ENCODE measurements around the gene AATK. TPM values are rescaled to one million over a fixed set of nuclear protein-coding genes. Genes with fewer than 3 reads are reported as not detected.

Gene AATK
- total and polyA plus RNA-seq, 2 experiments from 2014 or later = 0.25 to 1.6 TPM

DNA sequence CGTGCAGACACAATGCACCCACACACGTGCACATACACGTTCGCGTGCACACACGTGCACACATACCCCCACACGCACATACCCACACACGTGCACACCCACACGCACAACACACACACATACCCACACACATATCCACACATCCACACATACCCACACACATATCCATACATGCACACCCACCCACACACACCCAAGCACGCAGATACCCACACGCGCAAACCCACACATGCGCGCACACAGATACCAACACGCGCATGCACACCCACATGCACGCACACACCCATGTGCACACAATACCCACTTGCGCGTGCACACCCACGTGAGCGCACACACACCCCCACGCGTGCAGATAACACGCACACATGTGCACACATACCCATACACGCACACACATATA lies 27.5 kb downstream of the AATK start:
- Histone ChIP-seq H3F3A (ENCODE audit: insufficient read depth) (no peaks in the 10 kb centered on the region), H3K27me3 (replicated peaks; ENCODE audit: insufficient read depth) (no peaks in the 10 kb centered on the region), H3K79me2 (ENCODE audit: insufficient read depth) (no peaks in the 10 kb centered on the region), H3K27ac (no peak overlapping the region), H2AFZ (no peak overlapping the region), H3K4me3 (no peak overlapping the region), H3K9me3 (ENCODE audit: low read depth) (no peaks in the 10 kb centered on the region), H4K20me1 (ENCODE audit: insufficient read depth) (no peaks in the 10 kb centered on the region), H3K4me2 (ENCODE audit: unreplicated experiment) (no peak overlapping the region), H3K36me3 (ENCODE audit: low read depth) (no peaks in the 10 kb centered on the region), H3K9me2 (ENCODE audit: insufficient read depth) (no peaks in the 10 kb centered on the region), H3K4me1 (ENCODE audit: insufficient read depth) (no peaks in the 10 kb centered on the region), H3K9ac (no peak overlapping the region)
- TF ChIP-seq EZH2phosphoT487 (IDR thresholded peaks at IDR 0.05; ENCODE audit: insufficient read depth, low read depth) = no peak
- no peak for TF ChIP-seq EZH2 (IDR thresholded peaks at IDR 0.05; ENCODE audit: insufficient read depth, poor library complexity, severe bottlenecking)
- WGBS, 2 experiments (ENCODE audit: low coverage in 1 of 2, low lambda C conversion rate in 2 of 2, missing lambda C conversion rate in 2 of 2) = 86 to 91% methylated on average over 24 to 25 of the region's 25 CpGs
- no peak for DNase-seq
- in situ Hi-C loops (cut with MboI) = no loop called here

- H3K79me2 ChIP-seq (ENCODE audit: insufficient read depth) = no peaks in the 10 kb centered on the region
- no peaks in the 10 kb centered on the region for H3K36me3 ChIP-seq (ENCODE audit: low read depth)
- H3K4me1 ChIP-seq (ENCODE audit: insufficient read depth) = no peaks in the 10 kb centered on the region
- WGBS, 2 experiments (ENCODE audit: low coverage in 1 of 2, low lambda C conversion rate in 2 of 2, missing lambda C conversion rate in 2 of 2) = 87 to 90% methylated on average over 15 of the region's 15 CpGs
- no peak for DNase-seq
- TF ChIP-seq EZH2 (IDR thresholded peaks at IDR 0.05; ENCODE audit: insufficient read depth, poor library complexity, severe bottlenecking) = no peak
- TF ChIP-seq EZH2phosphoT487 (IDR thresholded peaks at IDR 0.05; ENCODE audit: insufficient read depth, low read depth) = no peak
- no peaks in the 10 kb centered on the region for H4K20me1 ChIP-seq (ENCODE audit: insufficient read depth)
- no peak overlapping the region for H2AFZ ChIP-seq
- H3K4me3 ChIP-seq = no peak overlapping the region
- no peaks in the 10 kb centered on the region for H3F3A ChIP-seq (ENCODE audit: insufficient read depth)
- H3K4me2 ChIP-seq (ENCODE audit: unreplicated experiment) = no peak overlapping the region
- no peaks in the 10 kb centered on the region for H3K9me3 ChIP-seq (ENCODE audit: low read depth)
- H3K9ac ChIP-seq = no peak overlapping the region
- H3K27ac ChIP-seq = no peak overlapping the region
- in situ Hi-C loops (cut with MboI) = no loop called here
- H3K27me3 ChIP-seq (replicated peaks; ENCODE audit: insufficient read depth) = no peaks in the 10 kb centered on the region
- H3K9me2 ChIP-seq (ENCODE audit: insufficient read depth) = no peaks in the 10 kb centered on the region
Measured at GRCh38 chr17:81138083-81138482, 27.9 kb downstream of the AATK start.

GRCh38 chr17:81137248-81137647 lies 28.8 kb downstream of the AATK start:
- Histone ChIP-seq H3K4me2 (ENCODE audit: unreplicated experiment) (no peak overlapping the region), H3K9me2 (ENCODE audit: insufficient read depth) (no peaks in the 10 kb centered on the region), H3K27ac (no peak overlapping the region), H3K4me3 (no peak overlapping the region), H3F3A (ENCODE audit: insufficient read depth) (no peaks in the 10 kb centered on the region), H3K4me1 (ENCODE audit: insufficient read depth) (no peaks in the 10 kb centered on the region), H2AFZ (no peak overlapping the region), H3K79me2 (ENCODE audit: insufficient read depth) (no peaks in the 10 kb centered on the region), H3K27me3 (replicated peaks; ENCODE audit: insufficient read depth) (no peaks in the 10 kb centered on the region), H3K9me3 (ENCODE audit: low read depth) (no peaks in the 10 kb centered on the region), H3K36me3 (ENCODE audit: low read depth) (no peaks in the 10 kb centered on the region), H3K9ac (no peak overlapping the region), H4K20me1 (ENCODE audit: insufficient read depth) (no peaks in the 10 kb centered on the region)
- TF ChIP-seq EZH2 (IDR thresholded peaks at IDR 0.05; ENCODE audit: insufficient read depth, poor library complexity, severe bottlenecking) = no peak
- no peak for TF ChIP-seq EZH2phosphoT487 (IDR thresholded peaks at IDR 0.05; ENCODE audit: insufficient read depth, low read depth)
- 83 to 87% methylated on average over 12 to 13 of the region's 13 CpGs for WGBS, 2 experiments (ENCODE audit: low coverage in 1 of 2, low lambda C conversion rate in 2 of 2, missing lambda C conversion rate in 2 of 2)
- DNase-seq = no peak
- in situ Hi-C loops (cut with MboI) = no loop called here

- Histone ChIP-seq H3K4me2 (ENCODE audit: unreplicated experiment) (no peak overlapping the region), H2AFZ (no peak overlapping the region), H3K9ac (no peak overlapping the region), H3K9me3 (ENCODE audit: low read depth) (no peaks in the 10 kb centered on the region), H3K9me2 (ENCODE audit: insufficient read depth) (no peaks in the 10 kb centered on the region), H3K36me3 (ENCODE audit: low read depth) (no peaks in the 10 kb centered on the region), H3K79me2 (ENCODE audit: insufficient read depth) (no peaks in the 10 kb centered on the region), H3K4me3 (no peak overlapping the region), H3K27me3 (replicated peaks; ENCODE audit: insufficient read depth) (no peaks in the 10 kb centered on the region), H3F3A (ENCODE audit: insufficient read depth) (no peaks in the 10 kb centered on the region), H3K4me1 (ENCODE audit: insufficient read depth) (no peaks in the 10 kb centered on the region), H4K20me1 (ENCODE audit: insufficient read depth) (no peaks in the 10 kb centered on the region), H3K27ac (no peak overlapping the region)
- TF ChIP-seq EZH2 (IDR thresholded peaks at IDR 0.05; ENCODE audit: insufficient read depth, poor library complexity, severe bottlenecking) (no peak), EZH2phosphoT487 (IDR thresholded peaks at IDR 0.05; ENCODE audit: insufficient read depth, low read depth) (no peak)
- no peak for DNase-seq
- in situ Hi-C loops (cut with MboI) = no loop called here
- 72 to 73% methylated on average over 7 to 8 of the region's 8 CpGs for WGBS, 2 experiments (ENCODE audit: low coverage in 1 of 2, low lambda C conversion rate in 2 of 2, missing lambda C conversion rate in 2 of 2)
Measured at GRCh38 chr17:81136366-81136765, 29.7 kb downstream of the AATK start.
